NCI-H1930 (cell line): Measurements from ENCODE around the gene WDR88.
"Not testable (repeated sequence)": the region's sequence is repeated elsewhere in the genome, so short reads cannot be mapped to it uniquely, and the experiment has no call there.

Source experiments
- DNase-seq, 2 experiments: peaks; one replicate each; lab custom pipeline; 2025; lab: John Stamatoyannopoulos, UW

WDR88 gene

GRCh38 chr19:33211794-33212435, 80.0 kb downstream of the WDR88 start:
- DNase-seq, result no peak

DNA sequence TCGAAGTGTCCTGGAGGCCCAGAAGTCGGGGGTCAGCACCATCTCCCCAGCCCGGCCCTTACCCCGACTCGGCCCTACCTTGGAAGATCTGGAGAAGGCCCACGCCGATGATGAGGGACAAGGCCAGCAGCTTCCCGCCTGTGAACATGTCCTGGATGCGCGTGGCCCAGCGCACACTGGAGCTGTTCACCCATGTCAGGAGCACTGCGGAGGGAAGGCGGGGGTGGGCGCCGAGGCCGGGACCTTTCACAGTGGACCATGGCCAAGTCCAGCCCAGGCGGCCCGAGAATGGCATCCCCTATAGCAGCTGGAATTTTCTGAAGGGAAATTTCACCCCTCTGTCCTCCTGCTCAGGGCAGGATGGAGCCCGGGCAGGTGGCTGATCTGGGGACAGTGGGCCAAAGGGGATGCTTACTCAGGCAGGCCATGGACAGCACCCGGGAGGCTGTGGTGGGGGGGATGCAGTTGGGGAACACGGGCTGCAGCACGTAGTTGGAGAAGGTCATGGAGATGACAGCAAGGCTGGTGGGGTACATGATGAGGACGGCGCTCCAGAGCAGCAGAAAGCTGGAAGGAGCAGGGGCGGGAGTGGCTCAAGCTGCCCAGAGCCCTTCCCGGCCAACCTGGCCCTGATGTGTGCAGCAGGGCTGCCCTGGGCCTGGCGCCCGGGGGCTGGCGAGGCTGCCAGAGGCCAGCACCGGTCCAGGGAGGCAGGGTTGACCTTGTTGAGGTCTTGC, 80.7 kb downstream of the WDR88 start:
- DNase-seq, result no peak

- peak in 1 of 2 experiments; percentile 35 for DNase-seq
Measured at GRCh38 chr19:33214596-33214995, 82.7 kb downstream of the WDR88 start.

GRCh38 chr19:33215438-33216197, 83.7 kb downstream of the WDR88 start:
- DNase-seq, result no peak

- no peak for DNase-seq
Measured at GRCh38 chr19:33216198-33216830, 84.4 kb downstream of the WDR88 start.

- no peak for DNase-seq
Measured at GRCh38 chr19:33217881-33218280, 86.0 kb downstream of the WDR88 start.

DNA sequence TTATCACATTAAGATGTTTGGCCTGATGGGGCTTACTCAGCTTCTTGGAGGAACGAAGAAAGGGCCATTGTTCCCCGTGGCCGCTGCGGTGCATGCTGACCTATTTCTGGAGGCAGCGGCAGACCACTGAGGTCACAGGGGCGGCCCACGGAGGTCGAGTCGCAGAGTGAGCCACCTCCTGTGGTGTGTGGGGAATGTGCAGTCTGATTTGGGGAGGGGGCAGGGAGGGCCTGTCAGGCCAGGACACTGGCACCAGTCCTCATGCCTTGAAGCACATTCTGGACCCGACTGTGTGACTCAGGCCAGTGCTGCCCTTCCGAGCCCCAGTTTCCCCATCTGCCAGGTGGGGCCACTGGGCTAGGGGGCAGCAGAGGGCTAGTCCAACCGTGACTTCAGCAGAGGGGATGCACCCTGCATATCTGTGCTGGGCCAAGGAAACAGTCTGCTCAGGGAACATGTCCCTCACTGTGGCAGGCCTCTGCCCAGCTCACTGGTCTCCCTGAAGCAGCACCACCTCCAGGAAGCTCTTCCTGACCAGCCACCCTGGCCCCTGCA, 87.4 kb downstream of the WDR88 start:
- DNase-seq, result no peak

- no peak for DNase-seq
Measured at GRCh38 chr19:33220115-33220514, 88.2 kb downstream of the WDR88 start.

GRCh38 chr19:33220735-33221134, 88.8 kb downstream of the WDR88 start:
- DNase-seq, result no peak

DNA sequence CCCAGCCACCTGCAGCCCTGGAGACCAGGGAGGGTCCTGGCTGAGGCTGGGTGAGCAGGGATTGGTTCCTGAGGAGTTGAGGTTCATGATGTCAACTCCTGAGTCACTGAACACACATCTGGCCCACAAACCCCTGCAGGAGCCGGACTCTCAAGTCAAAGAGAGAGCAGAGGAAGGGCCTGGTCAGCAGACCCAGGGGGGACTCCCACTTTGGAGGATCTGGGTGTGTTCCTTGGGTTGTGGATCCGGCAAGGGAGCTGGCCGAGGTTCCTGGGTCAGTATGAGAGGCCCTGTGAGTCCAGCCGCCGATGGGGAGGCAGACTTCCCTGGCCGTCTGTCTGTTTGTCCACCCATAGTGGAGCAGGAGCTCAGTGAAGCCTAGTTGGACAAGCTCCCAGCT, 89.7 kb downstream of the WDR88 start:
- DNase-seq, result no peak

DNA sequence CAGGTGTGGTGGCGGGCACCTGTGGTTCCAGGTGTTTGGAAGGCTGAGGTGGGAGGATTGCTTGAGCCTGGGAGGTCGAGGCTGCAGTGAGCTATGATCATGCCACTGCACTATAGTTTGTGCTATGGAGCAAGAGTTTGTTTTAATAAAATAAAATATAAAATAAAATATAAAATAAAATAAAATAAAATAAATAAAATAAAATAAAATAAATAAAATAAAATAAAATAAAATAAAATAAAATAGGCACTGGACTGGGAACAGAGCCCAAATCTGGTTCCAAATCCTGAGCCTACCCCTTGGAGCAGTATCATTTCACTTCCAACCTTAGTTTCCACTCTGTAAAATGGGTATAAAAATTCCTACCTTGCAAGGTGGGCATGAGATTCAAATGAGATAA, 90.3 kb downstream of the WDR88 start:
- DNase-seq, result not testable (repeated sequence)

DNA sequence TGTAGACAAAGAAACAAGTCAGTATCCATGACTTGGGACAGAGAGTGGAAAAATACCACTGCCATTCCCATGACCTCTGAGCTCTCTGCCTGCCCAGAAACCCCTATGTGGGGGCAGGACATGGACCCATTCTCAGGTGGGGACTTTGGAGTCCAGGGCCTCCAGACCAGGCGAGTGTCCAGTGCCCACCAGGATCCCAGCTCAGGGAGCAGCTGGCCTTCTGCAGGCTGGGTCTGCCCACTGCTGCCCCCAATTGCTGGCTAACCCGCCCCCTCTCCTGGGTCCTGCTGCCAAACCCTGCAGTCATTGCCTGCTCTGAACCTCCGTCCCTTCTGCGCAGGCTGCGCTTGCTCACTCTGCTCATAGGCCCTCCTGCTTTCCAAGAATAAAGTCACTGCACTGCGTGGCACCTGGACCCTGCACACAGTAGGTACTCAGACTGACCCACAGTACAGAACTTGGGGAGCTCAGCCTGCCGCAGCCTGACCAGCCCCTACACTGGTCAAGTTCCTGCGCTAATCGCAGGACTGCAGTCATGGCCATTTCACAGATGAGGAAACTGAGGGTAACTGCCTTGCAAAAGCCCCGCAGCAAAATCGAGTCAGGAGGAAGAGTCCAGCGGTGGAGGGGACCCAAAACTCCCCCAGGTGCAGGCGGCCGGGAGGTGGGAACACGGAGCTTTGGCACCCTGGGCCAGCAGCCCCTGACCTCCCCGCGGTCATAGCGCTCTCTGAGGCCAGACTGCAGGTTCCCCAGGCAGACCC, 93.0 kb downstream of the WDR88 start:
- DNase-seq, result no peak
